HG02885 (cell line): ENCODE data around the gene NR2F2.
"Not testable (repeated sequence)": the region's sequence is repeated elsewhere in the genome, so short reads cannot be mapped to it uniquely, and the experiment has no call there.

Experiments
- ATAC-seq: cut with Tn5 transposase; IDR thresholded peaks from one replicate; pipeline ENCODE4 v1.9.1; 2021; ENCODE audit warnings: mild to moderate bottlenecking; ENCODE audit not compliant: unreplicated experiment, poor library complexity

Gene NR2F2

GRCh38 chr15:96362755-96363651 lies 32.5 kb downstream of the NR2F2 start:
- ATAC-seq, result no peak

DNA sequence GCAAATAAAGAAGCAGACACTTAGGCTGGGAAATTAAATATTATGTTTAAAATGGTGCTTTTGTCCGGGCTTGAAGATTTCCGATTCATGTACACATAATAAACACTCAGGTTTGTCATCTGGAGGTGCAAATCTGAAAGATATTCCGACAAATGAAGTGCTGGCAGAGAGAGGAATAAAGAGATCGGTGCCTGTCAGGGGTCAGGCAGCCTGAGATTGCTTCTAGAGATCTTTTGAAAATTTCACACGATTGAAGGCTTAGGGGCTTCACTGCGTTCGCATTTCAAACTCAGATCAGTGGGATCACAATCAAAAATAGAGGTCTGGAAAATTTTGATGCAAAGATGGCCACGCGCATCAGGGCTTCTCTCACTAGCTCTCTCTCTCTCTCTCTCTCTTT lies 33.2 kb downstream of the NR2F2 start:
- no peak for ATAC-seq

DNA sequence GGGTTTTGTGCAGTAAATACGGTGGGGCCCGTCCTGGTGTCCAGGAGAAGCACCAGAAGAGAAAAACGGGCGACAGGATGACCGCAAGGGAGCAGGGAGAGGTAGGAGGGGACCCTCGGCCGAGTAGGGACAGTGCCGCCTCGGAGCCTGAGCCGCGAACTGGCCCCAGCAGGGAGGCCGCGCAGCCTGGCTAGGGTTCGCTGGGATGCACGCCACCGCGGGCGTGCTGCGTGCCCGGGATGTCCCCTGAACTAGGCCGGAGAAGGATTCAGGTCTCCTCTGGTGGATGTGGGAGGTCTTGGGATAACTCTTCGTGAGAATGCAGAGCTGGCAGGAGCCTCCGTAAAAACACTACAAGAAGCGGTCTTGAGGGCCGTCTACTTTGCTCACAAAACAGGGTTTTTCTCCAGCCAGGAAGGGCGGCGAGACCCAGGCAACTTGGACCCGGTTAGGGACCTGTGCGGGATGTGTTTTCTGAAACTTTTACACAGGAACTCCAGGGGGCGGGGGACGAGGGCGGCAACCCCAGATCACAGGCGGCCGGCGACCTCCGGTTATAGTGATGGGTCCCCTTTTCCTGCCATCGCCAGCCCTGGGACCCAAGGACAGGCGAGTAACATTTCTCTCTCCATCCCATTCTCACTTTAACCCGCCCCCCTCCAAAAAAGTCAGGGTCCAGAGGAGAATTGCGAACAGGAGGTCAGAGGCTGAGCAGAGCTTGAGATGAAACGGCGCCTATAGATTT lies 35.5 kb downstream of the NR2F2 start:
- ATAC-seq, result no peak

- ATAC-seq, result no peak
These were observed 36.0 kb downstream of the NR2F2 start for GRCh38 chr15:96366526-96366877.

DNA sequence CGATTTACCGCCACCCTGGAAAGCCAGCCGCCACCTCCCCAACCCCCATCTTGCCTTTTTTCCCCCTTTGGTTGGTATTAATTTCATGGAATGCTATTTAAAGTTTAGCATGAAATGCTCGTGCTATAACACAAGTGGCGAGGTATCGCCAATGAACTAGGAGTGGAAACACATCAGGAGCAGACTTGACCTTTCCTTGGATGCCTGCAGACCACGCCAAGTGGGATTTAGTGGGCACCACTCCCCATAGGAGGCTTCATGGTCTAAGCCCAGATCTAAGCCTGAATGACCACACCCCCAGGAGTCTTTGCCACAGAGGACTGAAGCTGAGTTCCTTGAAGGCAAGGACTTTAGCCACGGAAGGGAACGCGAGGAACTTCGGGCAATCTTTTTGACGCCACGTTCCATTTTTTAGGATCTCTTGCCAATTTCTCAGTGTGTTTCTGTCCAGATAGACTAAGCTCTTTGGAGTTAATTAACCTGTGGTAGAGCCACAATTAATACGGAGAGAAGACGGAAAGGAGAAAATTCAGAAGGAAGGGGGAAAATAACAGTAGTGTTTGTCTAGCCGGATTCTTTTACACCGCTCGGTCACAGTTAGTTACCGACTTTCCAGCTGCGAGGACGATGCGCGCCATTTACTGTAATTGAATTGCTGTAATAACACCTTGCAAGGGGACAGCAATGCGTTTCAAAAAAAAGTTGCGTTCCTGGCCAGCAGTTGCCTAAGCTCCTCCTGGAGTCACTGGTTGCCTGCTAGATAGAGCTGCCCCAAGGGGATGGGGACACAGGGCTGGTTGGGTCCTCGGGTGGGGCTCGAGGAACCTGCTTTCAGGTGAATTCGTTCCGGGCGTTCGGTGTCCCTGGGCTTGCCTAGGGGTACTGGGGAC lies 37.1 kb downstream of the NR2F2 start:
- no peak for ATAC-seq

DNA sequence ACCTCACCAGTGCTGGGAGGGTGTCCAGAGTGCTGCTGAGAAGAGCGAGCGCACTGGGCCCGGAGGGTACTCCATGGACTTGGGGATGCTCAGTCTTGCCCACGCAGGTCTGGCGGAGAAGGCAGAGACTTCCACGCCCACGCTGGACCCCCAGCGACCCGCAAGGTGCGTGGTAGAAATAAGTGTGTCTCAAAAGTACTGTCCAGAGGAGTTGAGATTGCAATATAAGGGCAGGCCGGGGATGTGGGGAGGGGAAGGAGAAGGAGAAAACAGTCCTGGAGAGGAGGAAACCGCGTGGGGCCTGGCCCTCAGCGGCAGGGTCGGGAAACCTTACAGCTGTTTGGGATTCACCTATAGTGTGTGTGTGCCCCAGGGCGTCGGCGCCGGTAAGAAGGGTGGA lies 38.9 kb downstream of the NR2F2 start:
- no peak for ATAC-seq

- ATAC-seq, result no peak
These were observed 39.5 kb downstream of the NR2F2 start for GRCh38 chr15:96369825-96370621.

- ATAC-seq, result no peak
These were observed 42.1 kb downstream of the NR2F2 start for GRCh38 chr15:96372554-96372953.

GRCh38 chr15:96374499-96374898 lies 44.0 kb downstream of the NR2F2 start:
- ATAC-seq, result no peak

DNA sequence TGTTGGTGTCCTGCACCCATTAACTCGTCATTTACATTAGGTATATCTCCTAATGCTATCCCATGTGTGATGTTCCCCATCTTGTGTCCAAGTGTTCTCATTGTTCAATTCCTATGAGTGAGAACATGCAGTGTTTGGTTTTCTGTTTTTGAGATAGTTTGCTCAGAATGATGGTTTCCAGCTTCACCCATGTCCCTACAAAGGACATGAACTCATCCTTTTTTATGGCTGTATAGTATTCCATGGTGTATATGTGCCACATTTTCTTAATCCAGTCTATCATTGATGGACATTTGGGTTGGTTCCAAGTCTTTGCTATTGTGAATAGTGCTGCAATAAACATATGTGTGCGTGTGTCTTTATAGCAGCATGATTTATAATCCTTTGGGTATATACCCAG lies 49.1 kb downstream of the NR2F2 start:
- not testable (repeated sequence) for ATAC-seq

GRCh38 chr15:96381463-96381862 lies 51.0 kb downstream of the NR2F2 start:
- ATAC-seq, result no peak

DNA sequence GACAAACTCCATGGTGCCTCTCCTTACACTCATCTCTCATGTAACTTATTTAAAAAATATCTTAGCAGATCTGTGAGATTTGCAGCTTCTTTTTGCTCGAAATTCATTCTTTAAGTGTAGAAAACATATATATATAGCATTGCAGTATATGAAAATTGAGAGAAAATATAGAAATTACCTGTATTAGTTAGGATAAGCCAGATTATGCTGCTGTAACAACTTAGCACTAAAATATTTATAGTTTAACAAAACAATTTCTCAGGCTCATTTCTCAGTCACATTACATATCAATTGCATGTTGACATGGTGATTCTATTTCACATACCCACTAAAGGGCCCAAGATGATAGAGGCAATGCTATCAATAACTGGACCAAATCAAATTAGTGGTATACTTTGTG lies 54.7 kb downstream of the NR2F2 start:
- no peak for ATAC-seq

- no peak for ATAC-seq
These were observed 58.2 kb downstream of the NR2F2 start for GRCh38 chr15:96388673-96389072.
